H1 (cell line): ENCODE data around the gene LY86. TPM values are rescaled to one million over a fixed set of nuclear protein-coding genes. Genes with fewer than 3 reads are reported as not detected.

Experiments used
- CTCF ChIA-PET: fragments of 300-600 bp; sonication (Branson Sonifier 250); formaldehyde crosslinking; loops from one replicate; lab custom pipeline; 2021; ENCODE audit not compliant: partially characterized antibody; lab: Charles Lee
- POLR2A ChIA-PET: fragments of 300-600 bp; sonication (Branson Sonifier 250); formaldehyde crosslinking; loops from one replicate; lab custom pipeline; 2021; ENCODE audit warnings: inconsistent platforms; ENCODE audit not compliant: partially characterized antibody; lab: Charles Lee
- DNase-seq, 2 experiments: peaks; one replicate each; pipeline versions ENCODE4 v3.0.0 to v3.0.0-alpha.2; 2010 to 2022; ENCODE audit warnings: low spot score in 2 of 2, low read depth in 1 of 2, mixed read lengths in 1 of 2
- FAIRE-seq: peaks from 2 replicates; lab custom pipeline; 2011; peaks lifted over from hg19 to GRCh38; lab: Jason Lieb, UNC
- H2AFZ ChIP-seq: 2 replicates; pipeline ENCODE4 v1.8.1; 2012; ENCODE audit warnings: low read length, inconsistent platforms
- H2AK5ac ChIP-seq: 2 replicates; pipeline ENCODE4 v1.6.1; 2013; ENCODE audit warnings: low read depth, low read length
- H2BK120ac ChIP-seq: replicated peaks from 2 replicates; pipeline ENCODE3; 2013; ENCODE audit warnings: low read depth, low read length, inconsistent platforms
- H2BK12ac ChIP-seq: 2 replicates; pipeline ENCODE4 v1.6.1; 2013; ENCODE audit warnings: low read depth, low read length
- H2BK15ac ChIP-seq: 2 replicates; pipeline ENCODE4 v1.6.1; 2013; ENCODE audit warnings: low read length
- H2BK20ac ChIP-seq: 2 replicates; pipeline ENCODE4 v1.6.1; 2013; ENCODE audit warnings: low read length
- H2BK5ac ChIP-seq: 2 replicates; pipeline ENCODE4 v1.6.1; 2013; ENCODE audit warnings: low read depth, low read length
- H3K14ac ChIP-seq: 2 replicates; pipeline ENCODE4 v1.6.1; 2013; ENCODE audit warnings: inconsistent platforms; ENCODE audit not compliant: insufficient read length
- H3K18ac ChIP-seq: 2 replicates; pipeline ENCODE4 v1.6.1; 2013; ENCODE audit warnings: low read length; ENCODE audit errors: extremely low read depth
- H3K23ac ChIP-seq: 2 replicates; pipeline ENCODE4 v1.6.1; 2013; ENCODE audit warnings: inconsistent platforms; ENCODE audit not compliant: insufficient read length
- H3K23me2 ChIP-seq: 2 replicates; pipeline ENCODE4 v1.6.1; 2013; ENCODE audit warnings: low read depth, low read length
- H3K27ac ChIP-seq: 2 replicates; pipeline ENCODE4 v1.6.1; 2011; ENCODE audit warnings: low read depth, low read length, inconsistent platforms
- H3K27me3 ChIP-seq, 4 experiments: replicated peaks in 1 of 4; 1 replicate in 1 of 4; 2 replicates in 3 of 4; pipeline versions ENCODE4 v1.6.1 to v1.8.1; 2011 to 2013; ENCODE audit warnings: low read length in 3 of 4, mild to moderate bottlenecking in 3 of 4, inconsistent platforms in 2 of 4, mixed read lengths in 2 of 4, moderate library complexity in 1 of 4; ENCODE audit not compliant: control insufficient read depth in 3 of 4, insufficient read depth in 3 of 4; ENCODE audit errors: extremely low read depth in 1 of 4
- H3K36me3 ChIP-seq, 4 experiments: 2 replicates each; pipeline versions ENCODE4 v1.6.1 to v1.8.1; 2011 to 2013; ENCODE audit warnings: mild to moderate bottlenecking in 4 of 4, low read length in 3 of 4, moderate library complexity in 2 of 4, control low read depth in 1 of 4, inconsistent platforms in 1 of 4; ENCODE audit not compliant: insufficient read depth in 4 of 4, control insufficient read depth in 2 of 4
- H3K4ac ChIP-seq: replicated peaks from 2 replicates; pipeline ENCODE3; 2013; ENCODE audit warnings: low read length, low read depth, mixed read lengths, inconsistent platforms; ENCODE audit not compliant: insufficient read length
- H3K4me1 ChIP-seq, 4 experiments: replicated peaks in 1 of 4; 1 replicate in 1 of 4; 2 replicates in 3 of 4; pipeline versions ENCODE4 v1.6.1 to v1.8.1; 2011 to 2013; ENCODE audit warnings: low read length in 3 of 4, inconsistent platforms in 2 of 4, mixed read lengths in 1 of 4; ENCODE audit not compliant: insufficient read depth in 4 of 4, control insufficient read depth in 3 of 4
- H3K4me2 ChIP-seq, 2 experiments: 2 replicates each; pipeline versions ENCODE4 v1.6.1 to v1.8.1; 2011 to 2013; ENCODE audit warnings: low read depth in 2 of 2, low read length in 2 of 2, control low read depth in 1 of 2, inconsistent platforms in 1 of 2, mild to moderate bottlenecking in 1 of 2; ENCODE audit not compliant: insufficient read depth in 1 of 2
- H3K4me3 ChIP-seq, 4 experiments: fragments of 200-600, 300-600 bp in 1 of 4; sonication (generic), shearing (Covaris generic), sonication (Bioruptor Twin) in 1 of 4; 2 replicates each; pipeline versions ENCODE4 v1.5.1 to v1.8.1; 2011 to 2016; ENCODE audit warnings: low read length in 4 of 4, low read depth in 3 of 4, control low read depth in 2 of 4, inconsistent platforms in 2 of 4, mild to moderate bottlenecking in 2 of 4, mixed read lengths in 1 of 4, moderate library complexity in 1 of 4; ENCODE audit not compliant: insufficient read depth in 2 of 4; ENCODE audit errors: extremely low read depth in 1 of 4
- H3K56ac ChIP-seq: replicated peaks from 2 replicates; pipeline ENCODE3; 2013; ENCODE audit warnings: low read depth, mild to moderate bottlenecking, mixed read lengths, low read length, inconsistent platforms; ENCODE audit not compliant: insufficient read length
- H3K79me1 ChIP-seq: 2 replicates; pipeline ENCODE4 v1.6.1; 2013; ENCODE audit warnings: low read depth, low read length, control low read depth
- H3K79me2 ChIP-seq, 2 experiments: 2 replicates each; pipeline versions ENCODE4 v1.6.1 to v1.8.1; 2012 to 2013; ENCODE audit warnings: low read length in 2 of 2, mild to moderate bottlenecking in 2 of 2, inconsistent platforms in 1 of 2; ENCODE audit not compliant: insufficient read depth in 2 of 2, control insufficient read depth in 1 of 2
- H3K9ac ChIP-seq, 4 experiments: replicated peaks in 1 of 4; 1 replicate in 1 of 4; 2 replicates in 3 of 4; pipeline versions ENCODE4 v1.6.1 to v1.8.1; 2011 to 2013; ENCODE audit warnings: low read depth in 3 of 4, low read length in 3 of 4, control low read depth in 2 of 4, mild to moderate bottlenecking in 2 of 4, moderate library complexity in 2 of 4, inconsistent platforms in 1 of 4; ENCODE audit errors: extremely low read depth in 1 of 4
- H3K9me3 ChIP-seq, 2 experiments: 2 replicates each; pipeline versions ENCODE4 v1.6.1 to v1.8.1; 2012 to 2013; ENCODE audit warnings: mild to moderate bottlenecking in 2 of 2, moderate library complexity in 2 of 2, control low read depth in 1 of 2, inconsistent platforms in 1 of 2, low read depth in 1 of 2, low read length in 1 of 2, mixed read lengths in 1 of 2; ENCODE audit not compliant: insufficient read depth in 2 of 2
- H4K20me1 ChIP-seq, 2 experiments: replicated peaks in 1 of 2; 2 replicates each; pipeline versions ENCODE3 to v1.8.1; 2011 to 2013; ENCODE audit warnings: inconsistent platforms in 2 of 2, low read length in 2 of 2, mild to moderate bottlenecking in 1 of 2; ENCODE audit not compliant: insufficient read depth in 2 of 2, control insufficient read depth in 1 of 2
- H4K5ac ChIP-seq: 2 replicates; pipeline ENCODE4 v1.6.1; 2013; ENCODE audit warnings: low read length, low read depth, mixed read lengths, inconsistent platforms; ENCODE audit not compliant: insufficient read length
- H4K8ac ChIP-seq: 2 replicates; pipeline ENCODE4 v1.8.0; 2013; ENCODE audit warnings: mild to moderate bottlenecking, moderate library complexity, low read length, inconsistent platforms; ENCODE audit not compliant: insufficient read depth; ENCODE audit errors: extremely low read depth
- H4K91ac ChIP-seq: replicated peaks from 2 replicates; pipeline ENCODE3; 2013; ENCODE audit warnings: low read length, mixed read lengths, inconsistent platforms; ENCODE audit not compliant: insufficient read length
- BACH1 ChIP-seq: IDR thresholded peaks from 2 replicates; pipeline ENCODE4 v1.6.1; 2012; ENCODE audit warnings: low read length, improper control_type of control experiment
- JUND ChIP-seq: IDR thresholded peaks from 2 replicates; pipeline ENCODE4 v1.6.1; 2011; ENCODE audit warnings: mild to moderate bottlenecking, improper control_type of control experiment, low read length
- POLR2A ChIP-seq, 2 experiments: IDR thresholded peaks; 1 replicate in 1 of 2; 2 replicates in 1 of 2; pipeline ENCODE4 v1.6.1; 2011; ENCODE audit warnings: low read depth in 2 of 2, low read length in 2 of 2, mild to moderate bottlenecking in 2 of 2; ENCODE audit errors: control extremely low read depth in 1 of 2
- TAF1 ChIP-seq: IDR thresholded peaks from 2 replicates; pipeline ENCODE4 v1.6.1; 2011; ENCODE audit warnings: mild to moderate bottlenecking, low read depth, low read length
- TAF7 ChIP-seq: optimal IDR thresholded peaks from 2 replicates; pipeline ENCODE3; 2011; ENCODE audit warnings: low read depth, mild to moderate bottlenecking, inconsistent platforms, low read length, moderate library complexity, borderline replicate concordance
- WGBS, 2 experiments: shearing (Covaris generic) in 1 of 2; methylation state at CpG; one replicate each; pipeline versions ENCODE4 v1.1.6 to v1.1.7; 2013 to 2015; ENCODE audit warnings: low lambda C conversion rate in 2 of 2, mixed read lengths in 2 of 2, inconsistent platforms in 1 of 2, low coverage in 1 of 2, missing lambda C conversion rate in 1 of 2; ENCODE audit not compliant: insufficient replicate concordance in 2 of 2, insufficient coverage in 1 of 2, insufficient read length in 1 of 2; ENCODE audit errors: extremely low coverage in 1 of 2, missing lambda C conversion rate in 1 of 2; 5-methylcytosine and 5-hydroxymethylcytosine counted together
- polyA plus RNA-seq, 7 experiments: library from polyadenylated mRNA; depleted of rRNA in 3 of 7; stranded (reverse) in 5 of 7; unstranded in 2 of 7; fragments of >200 nt in 5 of 7; fragments of 200-250 nt in 2 of 7; gene quantifications; 1 replicate in 5 of 7; 2 replicates in 1 of 7; 4 replicates in 1 of 7; pipeline versions ENCODE4 v1.2.1 to v1.2.3, GENCODE V29; 2011 to 2013; ENCODE audit warnings: missing spikeins in 2 of 7, mixed read lengths in 2 of 7
- total RNA-seq: library from RNA; stranded (reverse); fragmentation: NEBNext Ultra II Directional; extraction: Animal tissue kit (Norgen Biotek cat#: 25700); gene quantifications from 2 replicates; pipeline ENCODE4 v1.2.1, GENCODE V29; 2021

The LY86 gene
- total and polyA plus RNA-seq, 2 of the 8 experiments (the other 6 are each of a cell fraction or from before 2014, with no cell fraction given), result not detected

- no peak overlapping the region for H2BK5ac ChIP-seq
- no peak overlapping the region for H2AK5ac ChIP-seq
- no peaks in the 10 kb centered on the region; the same call in 1 of the 2 replicates for H3K79me1 ChIP-seq
- 87% methylated on average over 8 of the region's 10 CpGs; no CpG with 5 or more reads in 1 of the 2 experiments for WGBS, 2 experiments
- no peaks in the 10 kb centered on the region for H3K36me3 ChIP-seq
- no peak overlapping the region for H3K4ac ChIP-seq
- FAIRE-seq (no peak), DNase-seq (no peak)
- H4K20me1 ChIP-seq, result no peaks in the 10 kb centered on the region
- no peak overlapping the region for H2BK12ac ChIP-seq
- no peak overlapping the region for H4K8ac ChIP-seq
- CTCF ChIA-PET, result interaction anchor here (0.7 to 1.6 kb wide), 4 partner anchors 11 to 106 kb away, joined by 3 to 6 read pairs (median 3); no protein-coding TSS in a partner anchor
- H3K56ac ChIP-seq, result no peak overlapping the region
- no peak overlapping the region for H2AFZ ChIP-seq
- H3K4me2 ChIP-seq, result no peak overlapping the region
- H2BK15ac ChIP-seq, result no peak overlapping the region
- POLR2A ChIA-PET, result no interaction called here
- H3K9me3 ChIP-seq, result no peaks in the 10 kb centered on the region
- no peak overlapping the region for H3K9ac ChIP-seq
- TF ChIP-seq TAF1, result no peak
- TF ChIP-seq JUND, result no peak
- TF ChIP-seq POLR2A (IDR thresholded peaks at IDR 0.05; ENCODE audit: control extremely low read depth in 1 of 2, low read depth in 2 of 2, low read length in 2 of 2), result no peak
- TF ChIP-seq TAF7, result no peak
- no peak for TF ChIP-seq BACH1
- no peak overlapping the region for H2BK20ac ChIP-seq
- no peak overlapping the region for H3K27ac ChIP-seq
- no peak overlapping the region for H3K4me3 ChIP-seq
- H3K79me2 ChIP-seq, result no peaks in the 10 kb centered on the region
- no peak overlapping the region for H3K14ac ChIP-seq
- H3K23ac ChIP-seq, result no peak overlapping the region
- no peak overlapping the region for H4K5ac ChIP-seq
- no peaks in the 10 kb centered on the region for H3K23me2 ChIP-seq
- H3K4me1 ChIP-seq, result no peaks in the 10 kb centered on the region
- no peak overlapping the region for H3K18ac ChIP-seq
- H2BK120ac ChIP-seq, result no peak overlapping the region
- H4K91ac ChIP-seq, result no peak overlapping the region
- H3K27me3 ChIP-seq, result no peaks in the 10 kb centered on the region; a peak in 1 of 7 replicates
These were observed 75.1 kb downstream of the LY86 start for GRCh38 chr6:6663421-6664135.
